NCI-H2029 (cell line): ENCODE results near the gene MAP4K4.

Experiments used
- DNase-seq: peaks from one replicate; lab custom pipeline; 2025; lab: John Stamatoyannopoulos, UW

The MAP4K4 gene

DNA sequence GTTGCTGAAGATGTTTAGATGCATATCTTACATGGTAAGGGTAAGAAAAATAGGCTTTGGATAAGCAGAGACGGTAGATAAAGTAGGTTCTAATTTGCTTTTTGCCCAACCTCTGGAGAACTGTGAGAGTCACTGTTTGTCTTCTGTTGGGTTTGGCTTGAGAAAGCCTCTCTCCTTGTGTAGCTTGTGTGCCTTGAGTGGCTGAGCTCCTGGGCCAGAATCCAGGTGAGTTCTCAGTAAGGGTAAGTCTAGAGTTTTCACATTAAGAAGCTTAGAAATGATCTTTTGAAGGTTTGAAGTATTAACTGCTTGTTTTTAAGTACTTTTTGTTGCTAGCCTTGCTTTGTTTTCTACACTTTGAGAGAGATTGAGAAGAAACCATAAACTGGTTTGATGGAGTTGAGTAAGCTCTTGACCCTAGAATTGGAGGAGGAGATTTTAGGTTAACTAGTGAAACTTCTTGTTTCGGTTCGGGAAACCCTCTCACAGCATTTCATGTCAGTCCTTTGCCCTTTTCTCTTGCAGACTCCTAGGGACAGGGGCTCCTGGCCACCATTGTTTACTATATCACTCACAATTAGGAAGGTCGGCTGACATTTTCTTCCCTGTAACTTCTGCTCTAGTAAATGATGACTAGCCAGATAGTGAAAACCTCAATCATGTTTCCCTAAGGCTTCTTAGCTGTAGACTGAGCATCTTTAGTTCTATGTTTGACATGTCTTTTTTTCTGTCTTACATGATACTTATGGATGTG is 26.0 kb downstream of the MAP4K4 start:
- DNase-seq: no peak

DNA sequence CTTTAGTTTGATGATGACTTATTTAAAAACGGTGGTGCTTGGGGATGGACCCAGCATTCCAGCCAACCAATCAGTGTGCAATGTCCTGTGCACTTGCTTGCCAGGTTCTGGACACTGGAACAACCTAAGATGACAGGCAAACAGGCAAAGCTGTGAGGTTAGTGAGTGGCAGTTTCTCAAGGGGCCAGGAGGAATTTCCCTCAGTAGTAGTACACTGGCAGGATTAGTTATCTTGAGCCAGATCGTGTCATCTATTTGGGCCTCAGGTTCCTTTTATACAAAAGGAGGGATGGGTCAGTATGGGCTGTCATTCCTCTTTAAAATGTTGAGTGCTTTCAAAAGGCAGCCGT is 26.6 kb downstream of the MAP4K4 start:
- no peak for DNase-seq

DNA sequence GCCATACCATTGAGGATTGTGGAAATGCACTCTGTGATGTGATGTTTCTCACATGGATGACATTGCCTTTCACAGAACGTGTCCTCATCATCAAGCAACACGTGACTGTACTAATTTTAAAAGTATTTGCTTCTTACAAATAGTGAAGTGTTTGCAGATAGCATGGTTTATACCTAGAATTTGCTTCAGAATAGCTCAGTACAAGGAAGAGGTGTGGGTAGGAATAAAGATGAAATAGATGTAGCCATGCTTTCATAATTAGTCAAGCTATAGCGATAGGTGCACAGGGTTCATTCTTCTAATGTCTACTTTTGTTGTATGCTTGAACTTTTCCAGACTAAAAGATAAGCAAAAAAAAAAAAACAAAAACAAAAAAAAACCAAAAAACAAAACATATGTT is 27.5 kb downstream of the MAP4K4 start:
- DNase-seq: no peak

DNA sequence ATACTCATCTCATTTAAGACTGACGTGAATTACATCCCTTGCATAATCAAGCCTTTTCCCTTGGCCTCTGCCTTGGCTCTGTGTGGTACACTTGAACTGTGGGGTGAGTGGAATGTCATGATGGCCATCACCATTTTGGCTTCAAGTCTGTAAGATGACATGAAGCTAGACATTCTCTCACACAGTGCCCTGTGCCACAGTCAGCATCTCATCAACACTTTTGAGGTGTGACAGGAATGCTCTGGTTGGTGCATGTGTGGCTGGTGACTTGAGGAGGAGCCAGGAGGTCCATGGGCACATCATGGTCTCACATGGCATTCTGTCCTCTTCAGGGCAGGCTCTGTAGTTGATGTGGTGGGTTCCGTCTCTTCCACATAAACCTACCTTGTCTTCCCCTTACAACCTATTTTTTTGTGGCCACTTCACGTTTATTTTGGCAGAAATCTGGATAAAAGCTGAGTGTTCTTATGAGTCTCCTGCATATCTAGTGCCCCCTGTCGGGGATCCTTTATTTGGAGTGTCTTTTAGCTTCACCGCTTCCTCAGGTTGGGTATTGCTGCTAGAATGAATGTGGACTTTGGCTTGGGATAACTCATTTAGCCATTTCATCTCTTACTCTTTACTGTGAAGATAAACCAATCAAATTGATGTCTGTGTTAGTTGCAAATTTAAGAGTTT is 28.1 kb downstream of the MAP4K4 start:
- no peak for DNase-seq

DNA sequence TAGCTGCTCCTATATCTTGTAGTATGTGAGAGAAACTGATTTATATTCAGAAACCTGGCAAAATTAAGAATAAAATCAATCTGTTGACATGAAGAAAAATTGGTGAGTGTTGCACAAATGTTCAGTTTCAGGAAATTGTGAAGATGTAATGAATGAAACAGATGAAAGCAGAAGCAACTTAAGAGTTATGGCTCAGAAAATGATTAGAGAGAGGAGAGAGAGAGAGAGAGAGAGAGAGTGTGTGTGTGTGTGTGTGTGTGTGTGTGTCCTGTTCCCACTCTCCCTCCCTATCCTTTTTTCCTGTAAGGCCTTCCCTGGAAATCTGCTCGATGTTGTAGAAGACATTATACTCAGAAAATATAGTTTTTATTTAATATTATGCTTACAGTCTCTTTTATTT is 31.4 kb downstream of the MAP4K4 start:
- DNase-seq: no peak

DNA sequence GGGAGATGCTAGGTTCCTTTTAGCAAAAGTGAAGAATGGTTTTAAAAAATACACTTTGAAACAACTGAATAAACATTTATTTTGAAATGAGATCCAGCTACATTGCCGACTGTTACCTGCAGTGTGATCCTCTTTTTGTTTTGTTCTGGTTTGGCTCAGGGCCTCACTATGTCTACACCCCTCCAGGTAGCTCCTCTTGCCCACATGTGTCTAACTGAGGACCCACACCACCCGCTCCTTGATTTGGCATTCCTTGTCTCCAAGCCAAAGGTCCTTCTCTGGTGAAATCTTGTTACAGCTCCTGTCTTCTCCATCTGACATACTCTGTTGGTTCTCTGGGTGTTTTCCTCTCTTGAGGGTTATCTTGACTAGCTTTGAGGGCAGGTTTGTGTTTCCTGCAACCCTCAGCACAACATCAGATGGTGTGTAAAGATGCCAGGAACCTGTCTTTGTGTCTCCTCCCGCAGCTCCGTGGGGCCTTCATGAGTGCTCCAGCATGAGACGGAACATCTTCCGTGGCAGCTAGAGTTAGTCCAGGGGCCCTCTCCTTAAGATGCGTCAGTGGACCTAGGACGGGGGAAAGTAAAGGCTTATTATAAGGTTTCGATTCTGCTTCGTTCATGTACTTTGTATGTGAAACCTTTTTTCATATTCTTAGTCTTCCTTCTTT is 32.1 kb downstream of the MAP4K4 start:
- DNase-seq: no peak

DNA sequence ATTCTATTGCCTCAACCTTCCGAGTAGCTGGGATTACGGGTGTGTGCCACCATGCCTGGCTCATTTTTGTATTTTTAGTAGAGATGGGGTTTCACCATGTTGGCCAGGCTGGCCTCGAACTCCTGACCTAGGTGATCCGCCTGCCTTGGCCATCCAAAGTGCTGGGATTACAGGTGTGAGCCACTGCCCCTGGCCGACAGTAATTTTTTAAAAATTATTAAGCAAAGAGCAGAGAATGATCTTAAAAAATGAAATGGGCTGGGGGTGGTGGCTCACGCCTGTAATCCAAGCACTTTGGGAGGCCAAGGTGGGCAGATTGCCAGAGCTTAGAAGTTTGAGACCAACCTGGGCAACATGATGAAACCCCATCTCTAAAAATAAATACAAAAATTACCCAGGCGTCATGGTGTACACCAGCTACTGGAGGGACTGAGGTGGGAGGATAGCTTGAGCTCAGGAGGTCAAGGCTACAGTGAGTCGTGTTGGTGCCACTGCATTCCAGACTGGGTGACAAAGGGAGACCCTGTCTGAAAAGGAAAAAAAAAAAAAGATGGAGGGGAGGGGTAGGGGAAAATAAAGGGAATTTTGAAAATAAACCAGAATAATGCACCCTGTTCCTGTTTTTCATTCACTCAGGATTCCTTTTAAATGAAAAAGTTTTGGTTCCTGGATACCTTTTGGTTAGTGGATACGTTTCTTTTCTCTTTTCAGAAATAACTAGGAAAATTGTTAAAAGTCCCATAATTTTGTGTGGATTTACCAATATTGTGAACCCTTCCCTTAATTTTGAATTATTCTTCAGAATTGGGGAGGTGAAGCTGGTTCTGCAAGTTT is 33.9 kb downstream of the MAP4K4 start:
- DNase-seq: no peak

DNA sequence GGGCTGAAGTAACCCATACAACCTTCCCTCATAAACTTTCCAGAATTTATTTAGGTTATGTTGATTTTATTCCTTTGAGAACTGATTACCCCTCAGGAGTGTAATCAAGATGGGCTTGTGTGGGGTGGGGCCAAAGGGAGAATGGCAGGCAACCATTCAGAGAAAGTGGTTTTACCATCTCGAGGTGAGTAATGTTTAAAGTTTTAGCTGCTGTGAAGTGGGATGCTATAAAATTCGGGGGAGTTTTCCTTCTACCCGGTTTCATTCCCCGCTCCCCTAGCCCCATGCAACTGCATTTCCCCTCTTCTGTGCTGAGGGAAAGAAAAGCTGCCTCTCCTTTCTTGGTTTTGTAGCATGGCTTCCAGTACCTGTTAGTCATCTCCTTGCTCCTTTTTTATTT is 34.7 kb downstream of the MAP4K4 start:
- DNase-seq: no peak

DNA sequence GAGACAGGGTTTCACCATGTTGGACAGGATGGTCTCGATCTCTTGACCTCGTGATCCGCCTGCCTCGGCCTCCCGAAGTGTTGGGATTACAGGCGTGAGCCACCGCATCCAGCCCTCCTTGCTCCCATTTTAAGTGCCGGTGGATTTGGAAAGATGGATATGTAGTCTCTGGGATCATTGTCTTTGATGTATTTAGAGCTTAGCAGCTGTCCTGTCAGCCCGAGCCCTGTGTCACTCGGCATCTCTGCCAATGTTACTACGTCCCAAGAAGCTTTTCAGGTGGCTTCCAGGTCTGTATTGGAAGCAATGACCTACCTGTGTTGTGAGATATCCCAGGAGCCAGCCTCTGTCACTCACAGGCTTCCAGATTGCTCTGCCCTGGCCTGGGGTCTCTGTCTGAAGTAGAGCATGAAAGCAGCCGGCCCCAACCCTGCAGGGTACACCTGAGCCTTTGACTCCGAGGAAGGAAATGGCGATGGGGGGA is 35.3 kb downstream of the MAP4K4 start:
- DNase-seq: no peak

DNA sequence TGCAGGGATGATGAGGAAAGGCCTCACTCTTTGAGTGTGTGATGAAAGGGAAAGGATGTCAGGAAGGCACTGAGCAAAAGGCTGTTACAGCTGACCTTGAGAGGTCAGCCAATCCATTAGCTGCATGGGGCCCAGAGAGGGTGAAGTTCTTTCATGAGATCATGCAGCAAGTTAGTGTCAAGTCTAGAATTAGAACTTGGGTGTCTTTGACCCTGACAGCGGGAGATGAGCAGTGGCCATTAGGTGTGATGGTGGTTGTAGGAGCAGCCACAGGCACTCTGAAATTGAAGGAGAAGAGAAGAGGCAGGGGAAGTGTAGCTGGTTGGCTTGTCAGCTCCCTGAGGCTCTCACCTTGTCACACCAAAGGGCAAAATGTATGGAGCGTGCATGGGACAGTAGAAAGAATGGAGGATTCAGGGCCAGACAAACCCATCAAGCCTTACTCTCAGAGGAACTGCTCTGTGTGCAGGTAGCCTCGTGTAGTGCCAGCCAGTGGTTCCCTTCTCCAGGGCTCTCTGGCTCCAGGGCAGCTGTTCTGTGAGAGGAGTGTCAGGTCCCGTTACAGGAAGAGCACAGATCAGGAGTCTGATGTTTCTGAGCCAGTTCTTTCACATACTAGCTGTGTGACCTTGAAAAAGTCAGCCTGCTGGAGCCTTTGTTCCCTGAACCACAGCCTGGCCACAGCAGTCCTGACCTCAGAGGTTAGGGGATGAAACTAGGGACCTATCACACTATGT is 35.9 kb downstream of the MAP4K4 start:
- DNase-seq: no peak

DNA sequence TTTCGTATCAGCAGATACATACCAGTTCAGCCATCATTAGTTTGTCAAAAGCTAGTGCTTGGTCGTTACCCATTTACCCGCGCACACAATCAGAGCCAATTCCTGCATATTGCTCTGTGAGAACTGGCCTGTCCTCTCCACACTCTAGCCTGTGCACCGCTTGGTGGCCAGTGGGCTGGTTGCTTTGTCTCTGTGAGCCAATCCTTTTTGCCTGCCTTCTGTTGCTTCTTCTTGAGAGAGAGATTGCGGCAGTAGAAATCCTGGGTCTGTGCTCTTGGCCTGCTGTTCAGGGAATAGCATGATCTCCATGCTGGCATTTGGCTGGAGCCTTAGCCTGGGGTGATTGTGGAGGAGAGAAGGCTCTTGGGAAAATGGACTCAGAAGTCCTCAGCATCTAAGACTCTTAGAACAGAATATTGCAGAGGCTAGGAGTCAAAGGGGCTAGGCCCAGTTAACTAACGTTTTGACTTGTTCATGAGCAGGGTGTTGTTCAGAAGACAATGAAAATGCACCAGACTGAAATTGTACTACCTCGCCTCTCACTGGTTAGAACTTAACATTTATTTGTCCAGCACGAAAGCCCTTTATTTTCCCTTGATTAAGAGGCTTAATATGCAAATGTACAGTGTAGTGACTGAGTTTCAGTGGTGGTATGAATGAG is 37.1 kb downstream of the MAP4K4 start:
- no peak for DNase-seq

DNA sequence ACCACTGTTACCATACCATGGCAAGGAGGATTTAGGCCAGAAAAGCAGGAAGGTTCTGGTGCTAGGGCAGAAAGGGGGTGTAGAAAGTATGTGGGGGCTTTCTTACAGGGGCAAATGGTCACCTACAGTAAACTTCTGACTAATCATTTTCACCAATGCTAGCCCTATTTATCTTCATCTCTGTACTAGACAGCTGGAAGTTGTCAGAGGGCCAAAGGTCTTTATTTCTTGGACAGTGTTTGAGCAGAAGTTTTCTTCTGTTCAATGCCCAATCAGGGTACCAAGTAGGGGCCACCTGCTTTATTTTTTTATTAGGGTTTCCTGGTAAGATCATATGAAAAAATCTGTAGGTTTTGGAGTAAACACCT is 37.6 kb downstream of the MAP4K4 start:
- DNase-seq: no peak

DNA sequence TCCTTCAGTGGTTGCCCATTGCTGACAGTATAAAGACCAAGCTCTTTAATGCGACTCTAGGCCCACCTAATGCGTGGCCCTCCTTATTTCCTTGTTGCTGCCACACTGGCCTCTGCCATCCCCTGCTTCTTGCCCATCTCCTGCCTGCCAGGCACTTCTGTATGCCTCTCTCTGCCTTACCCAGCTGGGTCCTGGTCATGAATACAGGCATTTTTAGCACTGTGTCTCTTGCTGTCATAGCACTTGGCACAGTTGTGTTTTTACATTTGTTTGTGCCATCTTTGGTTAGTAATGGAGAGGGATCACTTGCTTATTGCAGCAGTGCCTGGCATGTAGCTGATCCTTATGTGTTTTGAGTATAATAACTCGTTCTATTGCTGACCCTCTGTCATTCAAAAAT is 38.7 kb downstream of the MAP4K4 start:
- no peak for DNase-seq

DNA sequence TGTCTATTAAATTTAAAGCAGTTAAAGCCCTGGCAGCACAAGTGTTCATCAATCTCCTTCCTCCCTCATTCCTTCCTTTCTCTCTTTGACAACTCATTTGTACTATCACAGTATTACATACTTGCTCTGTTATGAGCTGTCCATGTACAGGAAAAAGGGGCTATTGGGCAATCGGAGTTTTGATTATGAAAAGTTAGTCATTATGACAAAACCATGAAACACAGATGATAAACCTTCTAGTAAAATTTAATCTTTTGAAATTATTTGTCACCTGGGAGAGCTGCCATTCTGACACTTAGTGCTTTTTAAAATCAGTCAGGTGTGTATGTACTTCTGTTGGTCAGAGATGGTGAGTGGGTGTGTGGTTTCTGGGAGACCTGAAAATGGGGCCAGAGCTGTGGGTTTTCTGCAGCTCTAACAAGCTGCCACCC is 39.4 kb downstream of the MAP4K4 start:
- DNase-seq: no peak

DNA sequence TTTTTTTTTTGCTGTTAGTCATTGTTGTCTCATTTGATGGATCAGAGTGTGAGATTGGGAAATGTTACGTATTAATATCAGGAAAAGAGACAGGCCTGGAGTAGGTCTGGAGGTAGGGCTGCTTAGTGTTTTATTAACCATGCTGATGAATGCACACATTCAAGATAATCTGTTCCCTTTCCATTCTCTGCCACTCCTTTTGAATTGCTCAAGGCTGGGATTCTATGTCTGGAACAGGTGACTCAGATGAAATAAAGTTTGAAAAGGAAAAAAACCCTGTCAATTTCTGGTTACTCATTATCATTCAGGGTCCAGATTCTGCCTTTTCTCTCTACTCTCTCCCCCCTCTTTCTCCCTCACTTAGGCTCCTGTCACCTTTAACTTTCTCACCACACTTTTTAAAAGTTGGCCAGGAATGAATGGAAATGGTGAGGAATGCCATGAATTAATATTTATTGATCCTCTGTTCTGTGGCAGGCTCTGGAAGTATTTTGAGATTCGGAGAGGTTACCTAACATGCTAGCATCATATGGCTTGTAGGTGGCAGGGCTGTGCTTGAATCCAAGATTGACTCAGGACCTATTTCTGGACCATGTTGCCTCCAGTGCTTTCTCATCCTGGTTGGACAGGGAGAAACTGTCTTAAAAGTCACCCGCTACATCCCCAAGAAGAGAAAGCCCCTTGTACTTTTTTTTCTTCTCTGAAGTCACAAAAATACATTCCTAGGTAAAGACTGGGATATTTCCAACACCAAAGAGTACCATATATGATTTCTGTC is 40.2 kb downstream of the MAP4K4 start:
- no peak for DNase-seq

DNA sequence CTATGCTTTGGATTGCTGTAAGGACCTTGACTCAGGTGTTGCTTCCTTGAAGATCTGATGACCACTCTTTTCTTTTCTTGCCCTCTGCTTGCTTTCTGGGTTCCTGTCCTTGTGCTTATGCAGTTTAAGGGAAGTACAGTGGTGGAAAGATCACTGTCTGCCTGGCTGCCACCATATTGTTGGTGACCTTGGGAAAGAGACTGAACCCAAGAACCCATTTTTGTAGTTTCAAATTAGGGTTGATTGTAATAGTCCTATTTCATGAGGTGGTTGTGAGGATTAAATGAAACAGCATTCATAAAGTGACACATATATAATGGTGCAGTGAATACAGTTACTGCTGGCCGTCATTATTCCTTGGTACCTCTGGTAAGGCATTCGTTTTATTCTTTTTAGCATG is 41.1 kb downstream of the MAP4K4 start:
- DNase-seq: no peak

DNA sequence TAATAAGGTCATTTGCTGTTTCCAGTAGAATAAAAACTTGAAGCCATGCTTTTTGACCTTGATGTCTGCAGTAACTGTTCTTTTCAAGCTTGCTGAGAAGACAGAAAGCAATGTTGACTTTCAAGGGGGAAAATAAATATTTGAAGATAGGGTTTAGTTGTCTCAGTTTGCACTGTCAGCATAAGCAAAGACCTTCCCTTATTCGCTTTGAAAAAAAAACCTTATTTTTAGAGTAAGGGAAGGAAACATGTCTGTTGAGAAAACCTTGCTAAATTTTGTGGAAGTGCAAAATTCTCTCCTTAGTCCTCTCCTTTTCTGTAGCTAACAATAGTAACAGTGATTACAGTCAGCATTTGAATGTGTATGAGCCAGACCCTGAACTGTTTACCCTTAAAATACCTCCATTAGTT is 43.1 kb downstream of the MAP4K4 start:
- DNase-seq: no peak

DNA sequence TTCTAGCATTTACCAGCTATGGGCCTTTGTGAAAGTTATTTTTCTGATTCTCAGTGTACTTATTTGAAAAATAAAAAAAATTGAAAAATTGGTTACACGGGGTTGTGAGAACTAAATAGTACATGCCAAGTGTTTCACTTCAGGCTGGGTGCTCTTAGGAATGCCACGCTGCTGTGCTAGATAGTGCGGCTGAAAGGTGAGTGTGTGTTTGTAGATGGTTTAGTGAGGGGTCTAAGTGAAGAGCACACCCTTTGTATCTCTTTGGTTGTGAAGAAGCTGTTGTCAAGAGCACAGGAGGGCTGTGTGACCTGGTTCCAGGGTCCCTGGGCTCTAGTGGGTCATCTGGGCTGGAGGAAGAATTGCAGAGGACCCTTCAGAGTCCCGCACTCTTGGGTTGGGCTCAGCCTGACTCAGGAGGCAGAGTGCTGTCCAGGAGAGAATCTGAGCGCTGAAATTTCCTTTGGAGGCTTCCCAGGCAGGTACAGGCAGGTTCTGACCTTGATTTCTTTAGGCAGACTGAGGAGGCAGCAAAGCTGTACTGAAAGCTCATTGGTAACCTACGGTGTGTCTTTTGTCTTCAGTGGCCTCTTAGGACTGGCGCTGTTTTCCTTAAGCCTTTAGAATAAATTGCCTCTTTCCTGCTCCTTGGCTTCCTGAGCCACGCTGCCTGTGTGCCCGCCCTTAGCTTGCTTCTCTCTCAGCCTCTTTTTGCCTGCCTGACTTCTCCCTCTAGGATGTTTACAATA is 44.4 kb downstream of the MAP4K4 start:
- no peak for DNase-seq

DNA sequence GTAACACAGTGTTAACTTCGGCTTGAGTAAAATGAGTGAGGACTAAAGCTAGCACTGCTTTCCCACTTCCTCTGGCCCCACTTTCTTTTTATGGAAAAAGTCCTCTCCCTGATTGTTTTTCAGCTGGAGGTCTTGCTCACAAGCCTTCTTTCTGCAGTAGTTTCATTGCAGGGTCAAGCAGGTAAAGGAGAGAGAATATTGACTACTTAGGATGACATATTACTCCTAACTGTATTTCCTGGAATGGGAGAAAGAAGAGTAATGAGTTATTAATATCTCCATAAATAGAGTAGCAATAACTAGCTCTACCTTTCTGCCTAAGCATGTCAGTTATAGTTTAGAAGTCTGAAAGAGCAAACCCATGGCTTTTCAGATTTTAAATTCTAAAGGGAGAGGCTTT is 45.0 kb downstream of the MAP4K4 start:
- no peak for DNase-seq

DNA sequence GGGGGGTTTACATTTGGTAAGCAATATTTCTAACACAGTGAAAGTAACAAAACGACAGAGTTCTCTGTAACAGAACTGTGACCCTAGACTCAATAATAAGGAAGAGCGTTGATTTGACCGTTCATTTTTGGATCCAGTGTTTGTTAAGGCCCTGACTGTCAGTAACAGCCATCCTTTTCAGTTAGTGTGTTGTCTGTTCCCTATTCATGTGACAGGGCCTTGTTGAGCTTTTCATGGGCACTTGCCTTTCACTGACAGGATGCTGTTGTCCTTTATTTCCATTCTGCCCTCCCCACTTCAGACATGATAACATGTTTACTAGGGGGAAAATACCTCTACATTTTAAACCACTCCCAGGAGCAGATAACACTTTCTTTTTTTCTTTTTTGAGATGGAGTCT is 45.8 kb downstream of the MAP4K4 start:
- DNase-seq: no peak
